Measurements from ENCODE around the gene SRRM5.

Gene SRRM5

GRCh38 chr19:43592800-43593350 is 19.0 kb upstream of the SRRM5 start:
- TF ChIP-seq, protein P1, sequence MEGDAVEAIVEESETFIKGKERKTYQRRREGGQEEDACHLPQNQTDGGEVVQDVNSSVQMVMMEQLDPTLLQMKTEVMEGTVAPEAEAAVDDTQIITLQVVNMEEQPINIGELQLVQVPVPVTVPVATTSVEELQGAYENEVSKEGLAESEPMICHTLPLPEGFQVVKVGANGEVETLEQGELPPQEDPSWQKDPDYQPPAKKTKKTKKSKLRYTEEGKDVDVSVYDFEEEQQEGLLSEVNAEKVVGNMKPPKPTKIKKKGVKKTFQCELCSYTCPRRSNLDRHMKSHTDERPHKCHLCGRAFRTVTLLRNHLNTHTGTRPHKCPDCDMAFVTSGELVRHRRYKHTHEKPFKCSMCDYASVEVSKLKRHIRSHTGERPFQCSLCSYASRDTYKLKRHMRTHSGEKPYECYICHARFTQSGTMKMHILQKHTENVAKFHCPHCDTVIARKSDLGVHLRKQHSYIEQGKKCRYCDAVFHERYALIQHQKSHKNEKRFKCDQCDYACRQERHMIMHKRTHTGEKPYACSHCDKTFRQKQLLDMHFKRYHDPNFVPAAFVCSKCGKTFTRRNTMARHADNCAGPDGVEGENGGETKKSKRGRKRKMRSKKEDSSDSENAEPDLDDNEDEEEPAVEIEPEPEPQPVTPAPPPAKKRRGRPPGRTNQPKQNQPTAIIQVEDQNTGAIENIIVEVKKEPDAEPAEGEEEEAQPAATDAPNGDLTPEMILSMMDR (IDR thresholded peaks at IDR 0.05; ENCODE audit: low read depth, low read length) = no peak
- H3K4me3 ChIP-seq (ENCODE audit: low read depth, low read length) = no peak overlapping the region

DNA sequence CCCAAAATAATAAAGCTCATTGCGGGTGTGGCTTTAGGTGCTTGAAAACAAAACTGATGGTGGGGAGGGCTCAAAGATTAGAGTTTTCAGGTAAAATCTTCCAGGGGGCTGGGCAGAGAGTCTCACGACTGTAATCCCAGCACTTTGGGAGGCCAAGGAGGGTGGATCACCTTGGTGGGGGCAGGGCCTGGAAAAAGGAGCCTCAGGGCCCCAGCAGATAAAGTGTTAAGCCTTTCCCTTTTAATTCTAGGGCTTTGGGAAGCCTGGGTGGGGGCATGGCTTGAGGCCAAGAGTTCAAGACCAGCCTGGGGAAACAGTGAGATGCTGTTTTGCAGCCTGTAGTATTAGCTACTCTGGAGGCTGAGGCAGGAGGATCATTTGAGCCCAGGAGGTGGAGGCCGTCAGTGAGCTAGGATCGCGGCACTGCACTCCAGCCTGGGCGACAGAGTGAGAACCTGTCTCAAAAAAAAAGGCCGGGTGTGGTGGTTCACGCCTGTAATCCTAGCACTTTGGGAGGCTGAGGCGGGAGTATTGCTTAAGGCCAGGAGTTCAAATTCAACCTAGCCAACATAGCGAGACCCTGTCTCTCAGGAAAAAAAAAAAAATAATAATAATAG is 17.7 kb upstream of the SRRM5 start:
- TF ChIP-seq, protein P1 (IDR thresholded peaks at IDR 0.05; ENCODE audit: low read depth, low read length) = no peak
- H3K4me3 ChIP-seq (ENCODE audit: low read depth, low read length) = peak overlapping the region; percentile 71

GRCh38 chr19:43594710-43595604 is 16.9 kb upstream of the SRRM5 start:
- TF ChIP-seq, protein P1 (IDR thresholded peaks at IDR 0.05; ENCODE audit: low read depth, low read length) = peak; percentile 96

GRCh38 chr19:43595605-43595998 is 16.3 kb upstream of the SRRM5 start:
- H3K4me3 ChIP-seq (ENCODE audit: low read depth, low read length) = peak overlapping the region; percentile 71
- TF ChIP-seq, protein P1 (IDR thresholded peaks at IDR 0.05; ENCODE audit: low read depth, low read length) = no peak

More at GRCh38 chr19:43594710-43595604, 16.9 kb upstream of the SRRM5 start:
- H3K4me3 ChIP-seq (ENCODE audit: low read depth, low read length) = peak overlapping the region; percentile 71

DNA sequence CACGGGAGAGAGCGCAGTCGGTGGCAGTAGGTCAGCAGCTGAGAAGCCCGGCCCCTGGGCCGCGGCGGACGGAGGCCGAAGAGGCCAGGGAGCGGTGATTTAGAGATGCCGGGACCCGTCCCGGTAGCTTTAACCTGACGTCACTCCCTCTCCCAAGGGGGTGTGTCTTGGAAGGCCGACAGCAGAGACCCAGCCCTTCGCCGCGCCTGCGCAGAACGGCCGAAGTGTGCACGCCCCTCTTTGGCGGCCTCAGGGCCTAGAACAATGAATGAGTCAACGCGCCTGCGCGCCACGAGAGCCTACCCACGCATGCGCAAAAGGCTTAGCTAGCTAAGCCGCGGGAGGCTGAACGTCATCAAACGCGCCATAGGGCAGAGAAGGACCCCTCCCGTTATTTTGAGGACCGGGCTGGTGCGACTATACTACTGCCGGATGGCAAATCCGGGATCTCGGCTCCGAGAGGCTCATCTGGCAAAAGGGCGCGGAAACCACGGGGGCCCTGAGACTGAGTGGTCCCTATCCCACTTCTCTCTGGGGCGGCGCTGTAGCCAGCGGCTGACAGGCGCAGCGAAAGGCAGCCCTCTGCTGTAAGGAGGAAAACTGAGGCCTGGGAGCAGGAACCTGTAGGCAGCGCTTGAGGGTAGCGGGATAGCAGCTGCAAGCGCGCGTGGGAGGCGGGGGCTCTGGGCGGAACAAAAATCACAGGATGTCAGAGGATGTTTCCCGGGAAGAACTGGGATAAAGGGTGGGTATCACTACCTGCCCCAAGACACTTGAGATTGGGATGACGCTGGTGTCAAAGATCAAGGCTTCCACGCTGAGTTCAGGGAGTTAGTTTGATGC is 15.7 kb upstream of the SRRM5 start, which contains the start of the genes IRGQ and ZNF576:
IRGQ (minus strand) TSS at position 136 of the 843 bp plus-strand sequence. CDS start 796 bp downstream, outside the sequence.
ZNF576 (plus strand) TSS at position 597 of the 843 bp plus-strand sequence. CDS start 514 bp downstream, outside the sequence.
- TF ChIP-seq, protein P1 (IDR thresholded peaks at IDR 0.05; ENCODE audit: low read depth, low read length) = no peak
- peak within 1 kb of the TSS; percentile 93 for H3K4me3 ChIP-seq (ENCODE audit: low read depth, low read length)

DNA sequence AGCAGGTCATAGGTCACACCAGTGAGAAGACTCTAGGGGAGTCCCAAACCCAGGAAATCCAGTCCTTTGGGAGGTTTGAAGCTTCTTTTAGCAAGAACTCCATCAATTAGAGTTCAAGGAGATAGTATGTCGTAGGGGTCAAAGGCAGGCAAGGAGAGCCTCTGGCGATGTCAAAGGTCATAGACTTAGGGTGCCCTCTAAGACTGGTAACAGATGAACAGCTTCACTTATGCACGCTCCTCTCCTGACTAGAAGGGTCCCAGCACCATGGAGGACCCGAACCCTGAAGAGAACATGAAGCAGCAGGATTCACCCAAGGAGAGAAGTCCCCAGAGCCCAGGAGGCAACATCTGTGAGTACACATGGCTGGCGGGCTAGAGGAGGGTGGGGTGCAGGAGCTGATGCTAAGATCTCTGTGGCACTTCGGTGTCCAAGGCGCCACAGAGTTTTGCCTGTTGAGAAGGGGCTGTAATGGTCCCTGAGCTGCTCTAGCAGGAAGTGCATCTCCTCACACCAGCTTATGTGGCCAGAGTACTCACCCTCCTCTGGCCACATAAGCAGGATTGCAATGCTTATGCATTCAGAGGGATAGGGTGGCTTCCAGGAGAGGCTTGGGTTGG is 14.9 kb upstream of the SRRM5 start:
- TF ChIP-seq, protein P1 (IDR thresholded peaks at IDR 0.05; ENCODE audit: low read depth, low read length) = no peak
- peak overlapping the region; percentile 93 for H3K4me3 ChIP-seq (ENCODE audit: low read depth, low read length)
